Karpas-422 (cell line): ENCODE measurements around the gene BRAT1. TPM values are rescaled to one million over a fixed set of nuclear protein-coding genes. Genes with fewer than 3 reads are reported as not detected.
"Not testable (repeated sequence)": the region's sequence is repeated elsewhere in the genome, so short reads cannot be mapped to it uniquely, and the experiment has no call there.

Experiments used
- DNase-seq: peaks from one replicate; pipeline ENCODE4 v3.0.0-alpha.2; 2015
- H2AFZ ChIP-seq: fragments of 200-600 bp; sonication (generic); 2 replicates; pipeline ENCODE4 v1.6.1; 2014; ENCODE audit warnings: antibody characterized with exemption, low read length, mixed read lengths
- H3K27ac ChIP-seq: fragments of 200-600 bp; sonication (generic); 2 replicates; pipeline ENCODE4 v1.5.1; 2014; ENCODE audit warnings: mild to moderate bottlenecking, low read length, moderate library complexity
- H3K27me3 ChIP-seq: fragments of 200-600 bp; sonication (generic); 2 replicates; pipeline ENCODE4 v1.6.1; 2014; ENCODE audit warnings: low read length, mixed read lengths
- H3K36me3 ChIP-seq: fragments of 200-600 bp; sonication (generic); 2 replicates; pipeline ENCODE4 v1.6.1; 2014; ENCODE audit warnings: low read length, mixed read lengths; ENCODE audit not compliant: insufficient read depth
- H3K4me1 ChIP-seq: fragments of 200-600 bp; sonication (generic); 2 replicates; pipeline ENCODE4 v1.6.1; 2014; ENCODE audit warnings: mild to moderate bottlenecking, low read length, mixed read lengths
- H3K4me2 ChIP-seq: fragments of 200-600 bp; sonication (generic); 2 replicates; pipeline ENCODE4 v1.6.1; 2014; ENCODE audit warnings: low read length, low read depth, mild to moderate bottlenecking; ENCODE audit not compliant: poor library complexity, severe bottlenecking
- H3K4me3 ChIP-seq: fragments of 200-600 bp; sonication (generic); 2 replicates; pipeline ENCODE4 v1.5.1; 2014; ENCODE audit warnings: mild to moderate bottlenecking, antibody characterized with exemption, low read length, mixed read lengths
- H3K79me2 ChIP-seq: fragments of 200-600 bp; sonication (generic); 2 replicates; pipeline ENCODE4 v1.6.1; 2014; ENCODE audit warnings: mild to moderate bottlenecking, low read length, mixed read lengths
- H3K9ac ChIP-seq: fragments of 200-600 bp; sonication (generic); 2 replicates; pipeline ENCODE4 v1.6.0; 2014; ENCODE audit warnings: low read length
- H3K9me2 ChIP-seq: fragments of 200-600 bp; sonication (generic), shearing (Covaris generic); replicated peaks from 2 replicates; pipeline ENCODE4 v1.6.0; 2014; ENCODE audit warnings: mild to moderate bottlenecking, low read length, moderate library complexity; ENCODE audit not compliant: insufficient read depth
- H3K9me3 ChIP-seq: fragments of 300-700, 200-600 bp; sonication (generic); 2 replicates; pipeline ENCODE4 v1.6.1; 2014; ENCODE audit warnings: low read length, mixed read lengths
- H4K20me1 ChIP-seq: fragments of 200-600 bp; sonication (generic); 2 replicates; pipeline ENCODE4 v1.6.1; 2014; ENCODE audit warnings: mild to moderate bottlenecking, antibody characterized with exemption, low read length, low read depth; ENCODE audit not compliant: insufficient read depth
- total RNA-seq: library from RNA; depleted of rRNA; stranded (reverse); fragments of >200 nt; shearing (Covaris generic); gene quantifications from 2 replicates; pipeline ENCODE4 v1.2.3, GENCODE V29; 2014; ENCODE audit warnings: low replicate concordance

The BRAT1 gene
- total RNA-seq, 1 experiment from 2014 or later, result 10.5 TPM

DNA sequence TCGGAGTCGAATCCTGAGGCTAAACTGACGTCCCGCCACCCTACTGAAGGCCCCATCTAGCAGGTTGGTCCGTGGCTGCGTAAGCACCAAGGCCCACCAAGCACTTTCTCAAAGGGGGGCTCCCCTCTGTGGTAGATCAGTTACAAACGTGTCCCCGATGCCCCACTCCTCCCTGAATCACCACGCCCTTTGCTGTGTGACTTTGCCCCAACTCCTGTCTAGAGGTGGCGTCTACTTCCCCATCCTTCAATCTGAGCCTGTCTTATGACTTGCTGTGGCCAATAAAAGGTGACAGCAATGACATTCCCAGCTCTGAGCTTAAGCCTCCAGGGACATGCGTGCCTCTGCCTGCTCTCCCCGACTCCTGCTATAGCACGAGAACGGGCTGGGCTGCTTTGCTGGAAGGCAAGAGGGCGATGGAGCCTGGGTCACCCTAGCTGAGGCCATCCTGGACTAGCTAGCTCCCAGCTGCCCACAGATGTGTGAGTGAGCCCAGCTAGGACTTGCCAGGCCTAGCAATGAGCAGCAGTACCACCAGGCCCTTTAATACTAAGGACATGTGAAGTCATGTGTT is 23.0 kb downstream of the BRAT1 start:
- not testable (repeated sequence) for H4K20me1 ChIP-seq, H3K9me3 ChIP-seq, DNase-seq, H3K9me2 ChIP-seq, H3K27ac ChIP-seq, H3K27me3 ChIP-seq, H3K4me2 ChIP-seq, H3K9ac ChIP-seq, H3K4me3 ChIP-seq, H3K79me2 ChIP-seq, H2AFZ ChIP-seq, H3K36me3 ChIP-seq
- peaks cover 10% of the 10 kb centered on the region for H3K4me1 ChIP-seq

DNA sequence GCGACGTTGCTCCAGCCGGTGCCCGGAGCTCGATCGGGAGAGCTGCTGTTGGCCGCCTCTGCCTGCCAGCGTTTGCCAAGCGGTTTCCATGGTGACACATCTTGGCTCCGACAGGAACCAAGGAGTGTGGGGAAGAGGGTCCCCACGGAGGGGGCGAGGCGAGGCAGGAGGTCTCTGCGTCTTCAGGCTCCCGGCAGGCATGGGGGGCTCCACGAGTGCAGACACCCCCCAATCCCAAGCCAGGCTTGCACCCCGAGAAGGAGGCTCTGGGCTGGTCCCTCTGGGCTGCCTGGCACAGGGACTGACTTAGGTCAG is 23.6 kb downstream of the BRAT1 start:
- not testable (repeated sequence) for H4K20me1 ChIP-seq, H3K9ac ChIP-seq, H3K4me2 ChIP-seq, H3K79me2 ChIP-seq, H2AFZ ChIP-seq, H3K9me2 ChIP-seq, H3K9me3 ChIP-seq, DNase-seq, H3K27ac ChIP-seq, H3K27me3 ChIP-seq, H3K36me3 ChIP-seq, H3K4me3 ChIP-seq
- H3K4me1 ChIP-seq, result peaks cover 10% of the 10 kb centered on the region

DNA sequence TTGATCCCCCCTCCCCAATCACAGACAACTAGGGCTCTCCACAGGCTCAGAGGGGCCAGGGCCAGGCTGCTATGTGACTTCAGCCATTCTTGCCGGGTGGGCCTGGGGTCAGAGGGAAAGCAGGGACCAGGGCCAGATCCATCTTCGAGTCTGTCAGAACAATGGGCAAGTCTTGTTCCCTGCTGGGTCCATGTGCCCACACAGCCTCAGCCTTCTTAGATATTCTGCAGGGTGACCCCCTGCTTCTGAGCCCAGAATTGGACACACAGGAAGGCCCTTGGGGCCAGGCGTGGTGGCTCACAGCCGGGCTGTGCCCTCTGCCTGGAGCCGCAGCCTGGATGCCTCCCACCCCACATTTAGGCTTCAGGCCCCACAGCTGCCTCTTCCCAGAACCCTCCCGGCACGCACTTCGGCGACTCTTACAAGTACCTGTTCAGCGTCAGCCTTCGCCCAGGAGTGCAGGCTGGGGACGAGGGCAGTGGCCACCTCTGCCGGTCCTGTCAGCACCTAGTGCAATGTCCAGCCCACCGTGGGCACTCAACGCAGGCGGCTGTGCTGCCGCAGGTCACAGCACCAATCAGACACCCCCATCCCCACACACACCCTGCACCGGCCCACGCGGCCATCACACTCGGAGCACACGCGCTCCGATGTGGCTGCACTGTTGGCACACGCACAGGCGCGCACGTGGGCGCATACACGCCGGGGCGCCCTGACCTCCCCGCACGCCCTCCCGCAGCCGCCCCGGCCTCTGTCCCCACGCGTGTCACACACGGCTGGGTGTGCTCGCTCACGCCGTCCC is 24.1 kb downstream of the BRAT1 start:
- H3K79me2 ChIP-seq, H3K27ac ChIP-seq, H3K9me3 ChIP-seq, H3K27me3 ChIP-seq, H3K4me2 ChIP-seq, H2AFZ ChIP-seq, H3K9ac ChIP-seq, H3K36me3 ChIP-seq, H3K9me2 ChIP-seq, H4K20me1 ChIP-seq, H3K4me3 ChIP-seq, DNase-seq: not testable (repeated sequence)
- H3K4me1 ChIP-seq, result peaks cover 10% of the 10 kb centered on the region

DNA sequence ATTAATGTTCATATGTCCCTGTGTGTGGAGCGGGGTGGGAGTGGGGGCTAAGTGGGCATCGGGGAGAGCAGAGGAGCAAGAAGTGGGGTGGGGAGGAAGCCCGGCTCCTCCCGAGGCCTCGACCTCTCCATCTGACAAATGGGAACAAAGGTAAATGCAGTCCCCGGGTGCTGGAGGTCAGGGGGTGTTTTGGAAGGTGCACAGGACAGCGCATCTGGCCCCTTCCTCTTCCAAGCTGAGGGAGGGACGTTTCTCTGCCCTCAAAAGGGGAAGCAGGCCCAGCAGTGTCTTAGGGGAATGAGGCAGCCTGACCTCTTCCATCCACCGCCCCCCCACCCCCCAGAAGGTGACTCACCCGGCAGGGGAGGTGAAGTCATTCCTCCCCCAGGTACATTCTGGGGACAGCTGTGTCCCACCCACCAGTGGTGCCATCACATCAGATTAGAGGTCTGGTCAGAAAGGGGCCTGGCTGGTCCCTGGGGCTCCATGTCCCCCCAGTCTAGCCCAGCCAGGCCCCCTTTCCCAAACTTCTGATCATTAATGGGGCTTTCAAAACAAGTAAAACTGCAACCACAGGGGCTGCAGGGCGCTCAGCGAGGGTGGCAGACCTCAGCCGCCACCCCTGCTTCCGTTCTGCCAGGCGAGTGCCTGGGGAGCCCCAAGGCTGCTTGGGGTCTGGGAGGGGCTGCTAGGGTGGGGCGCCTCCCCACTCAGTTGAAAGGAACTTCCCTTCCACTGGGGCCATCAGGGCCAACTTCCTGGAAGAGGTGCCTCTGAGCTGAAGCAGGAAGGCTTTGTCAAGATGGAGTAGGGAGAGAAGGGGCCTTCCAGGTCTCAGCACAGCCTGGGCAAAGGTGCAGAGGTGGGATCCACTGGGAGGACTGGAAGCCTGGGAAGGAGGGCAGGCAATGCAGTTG is 25.0 kb downstream of the BRAT1 start:
- H2AFZ ChIP-seq, result no peak overlapping the region
- no peak overlapping the region for H3K9ac ChIP-seq
- peaks cover 10% of the 10 kb centered on the region for H3K4me1 ChIP-seq
- H3K79me2 ChIP-seq, result no peaks in the 10 kb centered on the region
- H3K4me2 ChIP-seq, result no peak overlapping the region
- H3K27me3 ChIP-seq, result no peaks in the 10 kb centered on the region
- H3K4me3 ChIP-seq, result no peak overlapping the region
- H3K36me3 ChIP-seq, result no peaks in the 10 kb centered on the region
- H3K9me3 ChIP-seq, result no peaks in the 10 kb centered on the region
- H3K9me2 ChIP-seq, result no peaks in the 10 kb centered on the region
- no peak overlapping the region for H3K27ac ChIP-seq
- H4K20me1 ChIP-seq, result no peaks in the 10 kb centered on the region
- no peak for DNase-seq

DNA sequence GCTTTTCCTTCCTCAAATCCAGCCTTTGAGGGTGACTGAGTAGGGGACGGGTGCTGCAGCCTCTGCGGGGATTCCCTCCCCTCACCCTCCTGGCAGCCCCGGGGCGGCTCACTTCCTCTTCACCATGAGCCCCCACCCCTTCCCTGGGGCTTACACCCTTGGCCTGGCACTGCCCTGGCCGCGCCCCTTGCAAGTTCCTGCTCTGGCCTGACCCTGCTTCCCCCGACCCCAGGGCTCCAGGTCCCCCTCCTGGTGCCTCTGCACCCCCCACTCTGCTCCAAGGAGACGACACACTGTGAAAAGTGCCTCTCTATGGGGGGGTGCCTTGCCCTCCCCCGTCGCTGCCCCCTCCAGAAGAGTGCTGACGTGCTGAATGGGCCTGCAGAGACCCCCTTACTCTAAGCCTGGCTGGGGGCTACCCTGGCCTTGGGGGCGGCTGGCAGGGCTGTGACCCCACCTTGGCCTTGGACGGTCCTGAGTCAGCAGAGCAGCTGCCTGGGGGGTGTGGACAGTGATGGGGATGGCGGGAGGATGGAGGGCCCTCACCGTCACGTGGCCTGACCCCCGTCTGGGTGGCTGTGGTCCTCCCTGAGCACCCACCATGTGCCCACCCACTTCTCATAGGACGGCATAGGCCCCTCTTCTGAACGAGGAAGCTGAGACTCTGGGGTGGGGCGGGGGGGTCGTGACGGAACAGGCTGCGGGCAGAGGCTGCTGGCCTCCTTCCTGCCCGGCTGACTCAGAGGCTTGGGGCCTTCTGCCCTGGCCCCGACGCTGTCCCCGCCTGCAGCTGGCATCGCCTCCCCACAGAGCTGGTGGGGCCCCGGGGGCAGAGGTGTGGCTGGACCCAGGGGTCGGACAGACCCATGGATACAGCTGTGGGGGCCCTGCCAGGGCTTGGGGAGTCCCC is 25.9 kb downstream of the BRAT1 start:
- peaks cover 10% of the 10 kb centered on the region for H3K4me1 ChIP-seq
- H3K9ac ChIP-seq, result no peak overlapping the region
- no peaks in the 10 kb centered on the region for H3K36me3 ChIP-seq
- no peak overlapping the region for H3K4me3 ChIP-seq
- no peak overlapping the region for H2AFZ ChIP-seq
- no peaks in the 10 kb centered on the region for H3K27me3 ChIP-seq
- H3K9me3 ChIP-seq, result no peaks in the 10 kb centered on the region
- no peak overlapping the region for H3K27ac ChIP-seq
- no peaks in the 10 kb centered on the region for H3K9me2 ChIP-seq
- DNase-seq, result peak; percentile 54
- no peak overlapping the region for H3K4me2 ChIP-seq
- H3K79me2 ChIP-seq, result no peaks in the 10 kb centered on the region
- H4K20me1 ChIP-seq, result no peaks in the 10 kb centered on the region

DNA sequence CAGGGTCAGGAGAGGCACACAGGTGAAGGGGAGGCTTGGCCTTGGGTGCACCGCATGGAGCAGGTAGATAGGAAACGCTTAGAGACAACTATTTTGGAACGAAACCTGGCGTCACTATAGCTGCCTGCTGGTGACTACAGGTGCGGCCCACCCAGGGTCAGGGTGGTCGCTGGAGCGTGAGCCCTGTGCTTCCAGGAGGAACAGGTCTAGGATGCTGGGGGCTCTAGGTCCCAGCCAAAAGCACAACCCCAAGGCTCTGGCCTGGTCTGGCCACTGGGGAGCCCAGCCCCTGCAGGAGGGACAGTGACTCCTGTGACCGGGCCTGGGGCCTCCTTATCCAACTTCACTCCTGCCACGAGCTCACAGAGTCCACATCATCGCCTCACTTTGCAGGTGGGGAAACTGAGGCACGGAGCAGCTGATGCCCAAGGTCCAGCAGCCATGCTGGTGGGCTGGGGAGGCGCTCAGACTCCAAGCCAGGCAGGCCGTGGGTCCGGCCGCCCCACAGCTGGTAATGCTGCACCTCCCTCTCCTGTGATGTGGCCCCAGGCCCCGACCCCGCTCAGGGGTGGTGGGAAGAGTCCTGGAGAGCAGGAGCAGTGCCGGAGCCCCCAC is 26.7 kb downstream of the BRAT1 start:
- Histone ChIP-seq H4K20me1 (no peaks in the 10 kb centered on the region), H3K27ac (no peak overlapping the region), H3K9me2 (no peaks in the 10 kb centered on the region), H3K4me1 (peaks cover 10% of the 10 kb centered on the region), H3K27me3 (no peaks in the 10 kb centered on the region), H3K4me2 (no peak overlapping the region), H3K36me3 (no peaks in the 10 kb centered on the region), H3K9ac (no peak overlapping the region), H2AFZ (no peak overlapping the region), H3K4me3 (no peak overlapping the region), H3K9me3 (no peaks in the 10 kb centered on the region), H3K79me2 (no peaks in the 10 kb centered on the region)
- DNase-seq, result no peak

DNA sequence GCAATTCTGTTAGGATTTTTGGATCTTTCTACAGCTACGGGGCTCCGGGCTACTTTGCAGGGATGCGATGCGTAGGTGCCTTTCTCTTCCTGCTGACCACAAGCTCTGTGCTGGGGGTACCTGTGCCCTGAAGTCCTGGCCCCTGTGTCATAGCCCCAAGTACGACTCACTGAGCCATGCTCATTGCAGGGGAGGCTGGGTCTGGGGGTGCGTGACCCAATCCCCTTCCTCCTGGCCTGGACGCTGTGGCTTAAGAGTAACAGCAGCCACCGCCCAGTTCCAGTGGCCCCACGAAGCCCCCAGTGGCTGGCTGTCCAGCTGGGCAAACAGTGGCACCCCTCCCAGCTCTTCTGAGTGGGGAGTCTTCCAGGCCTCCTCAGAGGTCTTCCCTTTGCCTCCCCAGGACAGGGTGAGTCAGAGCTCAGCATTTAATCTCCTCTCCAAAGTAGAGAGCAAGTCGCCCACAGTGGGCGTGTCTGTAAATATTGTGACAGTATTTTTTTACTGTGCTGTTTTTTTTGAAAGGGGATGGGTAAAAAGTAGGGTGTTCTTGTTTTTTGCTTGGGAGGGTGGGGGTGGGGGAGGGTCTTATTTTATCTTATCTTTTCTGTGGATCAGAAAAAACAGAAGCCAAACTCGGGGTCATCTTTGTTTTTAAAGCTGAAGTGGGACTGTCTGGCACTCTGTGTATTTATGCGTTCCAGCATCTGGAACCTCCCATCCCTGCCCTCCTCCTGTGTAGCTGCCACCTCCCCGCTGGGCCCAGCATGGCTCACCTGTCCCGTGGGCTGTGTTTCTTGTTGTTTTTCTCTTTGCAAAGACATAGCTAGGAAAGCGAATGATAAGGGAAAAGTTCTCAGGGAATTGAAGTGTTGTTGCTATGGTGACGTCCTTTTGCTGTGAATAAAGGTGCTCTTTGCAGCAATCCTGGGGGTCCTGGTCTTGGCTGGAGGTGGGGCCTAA is 27.5 kb downstream of the BRAT1 start:
- no peak for DNase-seq
- H3K79me2 ChIP-seq, result no peaks in the 10 kb centered on the region
- H3K4me1 ChIP-seq, result peaks cover 10% of the 10 kb centered on the region
- H3K36me3 ChIP-seq, result no peaks in the 10 kb centered on the region
- no peaks in the 10 kb centered on the region for H3K27me3 ChIP-seq
- no peaks in the 10 kb centered on the region for H3K9me3 ChIP-seq
- no peak overlapping the region for H3K9ac ChIP-seq
- H3K9me2 ChIP-seq, result no peaks in the 10 kb centered on the region
- no peak overlapping the region for H3K4me3 ChIP-seq
- H4K20me1 ChIP-seq, result no peaks in the 10 kb centered on the region
- no peak overlapping the region for H2AFZ ChIP-seq
- H3K4me2 ChIP-seq, result no peak overlapping the region
- no peak overlapping the region for H3K27ac ChIP-seq
